Activated CD8-positive, alpha-beta memory T cell treated with anti-CD3 and anti-CD28 coated beads, Interleukin-2, amount 50 U/mL, for 1 hour (primary cell): Measurements from ENCODE around the gene UVRAG.
"Not testable (repeated sequence)": the region's sequence is repeated elsewhere in the genome, so short reads cannot be mapped to it uniquely, and the experiment has no call there.

ENCODE experiments used
- DNase-seq: peaks from one replicate; pipeline ENCODE4 v3.0.0-alpha.2; 2020; ENCODE audit errors: extremely low read depth

UVRAG gene

DNA sequence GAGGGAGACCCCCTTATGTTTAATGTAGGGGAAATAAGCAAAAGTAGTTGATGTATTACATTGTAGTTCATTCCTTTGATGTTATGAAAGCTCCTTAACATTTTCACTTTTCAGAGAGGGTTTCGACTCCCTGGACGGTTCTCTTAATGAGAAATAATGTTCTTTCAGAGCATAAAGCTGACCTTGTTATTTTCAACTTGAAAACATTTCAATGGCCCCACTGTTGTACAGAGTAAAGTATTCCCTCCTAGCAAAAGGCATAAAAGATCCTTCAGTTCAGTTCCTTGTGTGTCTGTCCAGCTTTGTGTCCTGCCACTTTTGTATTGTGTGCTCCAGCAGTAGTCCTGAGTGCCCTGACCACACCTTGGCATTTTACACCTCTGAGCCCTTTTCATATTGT, 63.9 kb downstream of the UVRAG start:
- DNase-seq, result no peak

GRCh38 chr11:75879737-75880136, 64.7 kb downstream of the UVRAG start:
- DNase-seq, result no peak

- DNase-seq, result not testable (repeated sequence)
Observed at GRCh38 chr11:75880343-75880742, 65.3 kb downstream of the UVRAG start.

DNA sequence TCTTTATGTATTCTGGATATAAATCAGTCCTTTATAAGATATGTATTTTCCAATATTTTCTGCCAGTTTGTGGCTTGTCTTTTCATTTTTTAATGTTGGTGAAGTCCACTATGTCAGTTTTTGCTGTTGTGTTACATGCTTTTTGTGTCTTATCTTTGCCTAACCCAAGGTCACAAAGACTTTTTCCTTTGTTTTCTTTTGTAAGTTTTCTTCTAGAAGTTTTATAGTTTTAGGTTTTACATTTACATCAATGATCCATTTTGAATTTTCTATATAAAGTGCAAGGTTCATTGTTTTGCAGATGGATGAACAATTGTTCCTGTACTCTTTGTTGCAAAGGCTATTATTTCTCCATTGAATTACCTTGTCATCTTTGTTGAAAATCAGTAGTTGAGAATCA, 69.3 kb downstream of the UVRAG start:
- DNase-seq, result no peak

DNA sequence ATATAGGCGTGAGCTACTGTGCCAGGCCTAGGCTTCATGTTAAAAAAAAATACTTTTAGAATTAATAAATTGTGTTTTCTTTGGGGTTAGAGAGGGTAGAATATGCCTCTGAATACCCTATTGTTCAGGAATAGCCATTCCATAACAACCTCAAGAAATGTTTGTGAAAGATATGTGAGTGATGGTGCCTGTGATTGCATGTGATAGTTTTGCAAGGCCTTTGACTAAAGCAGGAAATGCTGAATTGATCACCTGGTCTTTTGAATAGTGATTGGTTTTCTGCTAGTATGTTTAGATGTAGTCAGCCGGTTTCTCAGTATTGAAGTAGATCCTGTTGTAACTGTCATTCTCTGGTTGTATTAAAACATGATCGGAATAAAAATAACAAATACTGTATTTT, 73.4 kb downstream of the UVRAG start:
- DNase-seq, result no peak

- DNase-seq, result no peak
Observed at GRCh38 chr11:75891947-75892739, 77.1 kb downstream of the UVRAG start.

- DNase-seq, result no peak
Observed at GRCh38 chr11:75893251-75893650, 78.2 kb downstream of the UVRAG start.

GRCh38 chr11:75894036-75894585, 79.1 kb downstream of the UVRAG start:
- no peak for DNase-seq

GRCh38 chr11:75896843-75897419, 81.9 kb downstream of the UVRAG start:
- DNase-seq, result no peak

GRCh38 chr11:75898871-75899270, 83.9 kb downstream of the UVRAG start:
- no peak for DNase-seq

DNA sequence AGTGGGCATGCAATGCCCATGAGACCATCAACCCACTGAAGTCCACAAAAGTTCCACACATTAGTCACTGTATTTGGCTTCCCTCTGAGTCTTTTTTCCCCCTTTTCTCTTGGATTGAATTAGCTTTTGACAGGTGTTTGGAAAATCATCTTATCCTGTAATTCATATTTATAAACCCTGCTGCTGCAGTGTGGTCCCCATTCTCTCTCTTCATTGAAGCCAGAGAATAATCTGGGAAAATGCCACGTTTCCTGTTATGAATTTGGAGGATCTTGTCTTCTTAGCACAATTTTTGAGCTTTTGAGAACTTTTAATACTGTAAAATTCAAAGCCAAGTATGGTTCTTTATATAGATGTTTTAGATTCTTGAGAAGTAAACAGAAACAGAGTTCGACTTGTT, 84.8 kb downstream of the UVRAG start:
- DNase-seq, result no peak

DNA sequence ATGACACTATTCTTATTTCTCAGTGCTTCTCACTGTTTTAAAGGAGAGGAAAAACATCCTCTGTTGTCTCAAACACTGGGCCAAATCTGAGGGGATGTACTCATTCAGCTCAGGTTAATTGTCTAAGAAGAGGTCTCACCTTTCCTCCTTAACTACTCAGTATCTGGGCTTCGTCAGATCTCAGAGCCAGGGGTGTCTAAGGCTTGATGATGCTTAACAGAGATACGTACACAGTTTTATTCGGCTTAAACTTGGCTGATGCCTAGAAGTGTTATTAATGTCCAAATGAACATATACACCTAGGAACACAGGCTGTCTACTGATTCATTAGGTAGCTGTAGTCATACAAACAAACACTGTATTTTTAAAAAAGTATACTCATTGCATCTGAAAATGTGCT, 85.8 kb downstream of the UVRAG start:
- no peak for DNase-seq

DNA sequence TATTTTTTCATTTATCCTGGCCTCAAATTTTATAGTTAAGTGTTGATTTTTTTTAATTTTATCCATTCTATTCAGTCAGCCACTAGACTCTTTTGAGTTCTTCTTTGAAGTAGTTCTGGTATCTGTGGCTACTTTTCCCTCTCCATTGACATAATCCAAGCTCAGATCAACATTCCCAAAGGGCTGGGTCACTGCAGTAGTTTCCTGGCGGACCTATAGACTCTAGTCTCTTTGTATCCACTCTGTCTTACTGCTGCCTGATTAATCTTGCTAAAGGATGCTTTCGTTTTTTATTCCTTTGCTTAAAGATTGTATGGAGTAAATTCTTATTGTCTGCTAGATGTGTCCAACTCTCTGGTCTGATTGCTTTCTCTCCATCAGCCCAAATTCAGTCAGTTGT, 87.6 kb downstream of the UVRAG start:
- DNase-seq, result no peak

- no peak for DNase-seq
Observed at GRCh38 chr11:75903276-75903675, 88.3 kb downstream of the UVRAG start.

- DNase-seq, result no peak
Observed at GRCh38 chr11:75905434-75905833, 90.4 kb downstream of the UVRAG start.

GRCh38 chr11:75907906-75908527, 93.0 kb downstream of the UVRAG start:
- DNase-seq, result no peak

- DNase-seq, result no peak
Observed at GRCh38 chr11:75910426-75911145, 95.6 kb downstream of the UVRAG start.

DNA sequence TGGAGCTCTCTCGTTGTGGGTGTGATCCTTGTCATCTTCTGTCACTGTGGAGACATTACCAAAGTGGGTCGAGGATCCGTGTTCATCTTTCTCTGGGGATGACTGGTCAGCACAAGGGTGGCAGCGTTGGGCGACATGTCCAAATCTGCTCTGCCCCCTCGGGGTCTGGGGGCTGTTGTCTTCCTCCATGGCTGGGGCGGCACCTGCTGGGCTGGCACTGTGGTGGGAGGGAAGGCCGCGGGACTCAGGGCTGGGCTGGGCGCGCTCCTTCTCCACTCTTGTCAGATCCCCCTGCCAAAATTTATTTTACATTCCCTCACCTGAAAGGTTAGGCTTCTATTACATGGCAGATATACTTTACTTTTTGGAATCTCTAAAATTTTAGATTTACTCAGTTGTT, 96.4 kb downstream of the UVRAG start:
- no peak for DNase-seq

DNA sequence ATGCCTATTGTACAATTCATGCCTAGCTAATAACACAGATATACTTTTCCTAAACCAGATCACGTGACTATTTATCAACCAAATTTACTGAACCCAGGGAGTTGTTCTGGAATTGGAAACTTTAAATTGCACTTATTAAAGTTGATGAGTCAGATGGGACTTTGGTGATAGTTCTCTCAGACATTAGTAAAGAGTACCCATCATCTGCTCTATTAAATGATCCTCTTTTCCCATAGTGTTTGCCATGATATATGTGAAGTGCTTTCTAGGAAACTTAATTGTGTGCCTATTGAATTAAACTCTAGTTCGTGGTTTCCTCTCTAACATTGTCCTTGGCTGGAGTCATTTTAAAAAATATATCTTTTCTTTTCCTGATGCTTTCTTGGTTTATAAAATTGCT, 99.0 kb downstream of the UVRAG start:
- DNase-seq, result no peak

DNA sequence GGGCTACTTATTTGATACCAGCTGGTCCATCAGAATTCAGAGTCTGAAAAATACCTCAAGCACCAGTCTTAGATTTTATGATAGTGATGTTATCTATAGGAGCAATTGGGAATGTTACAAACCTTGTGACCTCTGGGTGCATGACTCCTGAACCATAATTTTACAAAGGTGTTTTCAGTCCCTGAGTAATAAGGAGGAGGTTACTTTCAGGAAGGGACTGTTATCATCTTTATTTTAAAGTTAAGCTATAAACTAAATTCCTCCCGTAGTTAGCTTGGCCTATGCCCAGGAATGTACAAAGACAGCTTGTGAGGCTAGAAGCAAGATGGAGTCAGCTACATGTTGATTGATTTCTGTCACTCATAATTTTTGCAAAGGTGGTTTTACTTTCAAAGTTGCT, 101.9 kb downstream of the UVRAG start:
- DNase-seq, result no peak

DNA sequence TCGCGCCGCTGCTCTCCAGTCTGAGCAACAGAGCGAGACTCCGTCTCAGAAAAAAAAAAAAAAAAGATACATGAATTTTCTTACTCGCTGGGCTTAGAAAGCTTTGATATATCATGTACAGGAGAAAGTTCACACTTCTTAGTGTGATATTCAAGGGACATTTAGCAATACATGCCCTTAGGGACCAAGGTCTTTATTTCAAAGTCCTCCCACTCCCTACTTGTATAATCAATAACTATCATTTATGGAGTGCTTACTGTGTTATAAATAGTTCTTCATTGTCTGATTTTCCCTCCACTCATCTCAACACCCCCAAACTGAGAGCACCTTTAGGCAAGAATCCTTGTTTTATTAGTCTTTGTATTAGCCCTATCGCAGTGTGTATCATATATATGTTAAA, 103.3 kb downstream of the UVRAG start:
- DNase-seq, result no peak

GRCh38 chr11:75919525-75919924, 104.5 kb downstream of the UVRAG start:
- DNase-seq, result no peak
